ENCODE measurements around the gene LSM14B. TPM values are rescaled to one million over a fixed set of nuclear protein-coding genes. Genes with fewer than 3 reads are reported as not detected.

The LSM14B gene
- total and polyA plus RNA-seq, 3 donors from 2014 or later = 91.0 to 137 (median 116) TPM

DNA sequence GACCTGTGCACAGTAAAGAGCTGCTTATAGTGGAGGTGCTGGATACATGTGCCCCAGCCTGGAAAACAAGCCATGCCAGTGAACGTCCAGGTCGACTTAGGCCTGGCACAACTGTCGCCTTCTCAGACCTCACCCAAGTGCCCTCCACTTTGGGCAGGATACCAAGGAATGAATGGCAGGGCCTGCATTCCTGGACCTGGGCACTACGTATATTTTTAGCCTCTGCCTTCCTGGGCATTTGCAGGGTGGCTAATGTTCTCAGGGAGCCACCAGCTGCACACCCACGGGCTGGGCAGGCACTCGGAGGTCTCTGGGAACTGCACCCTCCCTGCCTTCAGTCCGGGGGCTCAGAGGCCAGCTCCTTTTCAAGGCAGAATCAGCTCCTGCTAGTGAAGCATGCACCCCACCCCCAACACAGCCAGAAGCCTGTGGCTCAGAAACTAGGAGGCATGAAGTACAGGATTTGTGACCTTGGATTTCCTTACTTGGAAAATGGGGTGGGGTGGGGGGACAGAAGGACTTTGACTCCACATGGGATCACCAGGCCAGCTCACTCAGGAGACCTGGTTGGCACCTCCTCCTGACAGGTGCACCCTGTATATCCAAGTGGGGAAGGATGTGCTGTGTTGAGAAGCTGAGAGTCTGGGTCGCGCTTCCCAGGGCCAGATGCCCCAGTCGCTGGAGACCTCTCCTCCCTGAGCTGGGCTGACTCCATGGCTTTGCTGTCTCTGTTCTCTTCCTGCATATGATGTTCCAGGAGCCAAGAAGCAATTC is 2.5 kb upstream of the LSM14B start:
- H3K36me3 ChIP-seq (ENCODE audit: low read depth, missing control alignments) = no peaks in the 10 kb centered on the region
- 58 to 89% methylated on average over 4 to 10 of the region's 10 CpGs for WGBS, 2 donors
- TF ChIP-seq, protein P1, sequence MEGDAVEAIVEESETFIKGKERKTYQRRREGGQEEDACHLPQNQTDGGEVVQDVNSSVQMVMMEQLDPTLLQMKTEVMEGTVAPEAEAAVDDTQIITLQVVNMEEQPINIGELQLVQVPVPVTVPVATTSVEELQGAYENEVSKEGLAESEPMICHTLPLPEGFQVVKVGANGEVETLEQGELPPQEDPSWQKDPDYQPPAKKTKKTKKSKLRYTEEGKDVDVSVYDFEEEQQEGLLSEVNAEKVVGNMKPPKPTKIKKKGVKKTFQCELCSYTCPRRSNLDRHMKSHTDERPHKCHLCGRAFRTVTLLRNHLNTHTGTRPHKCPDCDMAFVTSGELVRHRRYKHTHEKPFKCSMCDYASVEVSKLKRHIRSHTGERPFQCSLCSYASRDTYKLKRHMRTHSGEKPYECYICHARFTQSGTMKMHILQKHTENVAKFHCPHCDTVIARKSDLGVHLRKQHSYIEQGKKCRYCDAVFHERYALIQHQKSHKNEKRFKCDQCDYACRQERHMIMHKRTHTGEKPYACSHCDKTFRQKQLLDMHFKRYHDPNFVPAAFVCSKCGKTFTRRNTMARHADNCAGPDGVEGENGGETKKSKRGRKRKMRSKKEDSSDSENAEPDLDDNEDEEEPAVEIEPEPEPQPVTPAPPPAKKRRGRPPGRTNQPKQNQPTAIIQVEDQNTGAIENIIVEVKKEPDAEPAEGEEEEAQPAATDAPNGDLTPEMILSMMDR (IDR thresholded peaks at IDR 0.05) = no peak
- no peak for TF ChIP-seq POLR2A (IDR thresholded peaks at IDR 0.05)
- intact Hi-C loops (cut with DNase I; ENCODE audit: low total_unique reads) = loop anchor here (5.0 kb wide), 2 partner anchors 52 to 97 kb away; partner anchors contain the start of gene TAF4
- DNase-seq = peak; percentile 26
- H3K27ac ChIP-seq = no peak overlapping the region
- peaks cover 15% of the 10 kb centered on the region for H3K4me1 ChIP-seq
- H3K27me3 ChIP-seq = no peaks in the 10 kb centered on the region
- no peak overlapping the region for H3K4me3 ChIP-seq
- H3K9me3 ChIP-seq = no peaks in the 10 kb centered on the region

DNA sequence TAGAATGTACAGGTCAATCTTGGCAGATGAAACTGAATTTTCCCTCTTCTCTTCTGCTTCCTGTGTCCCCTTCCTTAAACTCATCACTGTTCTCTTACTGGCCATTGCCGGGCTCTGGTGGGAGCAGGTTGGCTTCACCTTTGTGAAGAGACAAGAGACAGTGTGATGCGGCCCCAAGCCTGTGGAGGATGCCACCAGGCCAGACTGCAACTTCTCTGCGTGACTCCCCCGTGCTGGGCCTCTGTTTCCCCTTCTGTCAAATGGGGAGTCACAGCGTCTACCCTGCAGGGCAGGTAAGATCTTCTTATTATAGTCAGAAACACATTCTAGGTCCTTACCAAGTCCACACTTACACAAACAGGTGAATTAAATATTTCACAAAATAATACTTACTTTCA is 1.9 kb upstream of the LSM14B start:
- intact Hi-C loops (cut with DNase I; ENCODE audit: low total_unique reads) = loop anchor here (5.0 kb wide), 2 partner anchors 53 to 98 kb away; partner anchors contain the start of gene TAF4
- TF ChIP-seq, protein P1 (IDR thresholded peaks at IDR 0.05) = no peak
- no peak for TF ChIP-seq POLR2A (IDR thresholded peaks at IDR 0.05)
- DNase-seq = no peak
- H3K36me3 ChIP-seq (ENCODE audit: low read depth, missing control alignments) = no peaks in the 10 kb centered on the region
- 80 to 84% methylated on average over 5 of the region's 5 CpGs for WGBS, 2 donors
- no peak overlapping the region for H3K4me3 ChIP-seq
- no peaks in the 10 kb centered on the region for H3K9me3 ChIP-seq
- peaks cover 15% of the 10 kb centered on the region for H3K4me1 ChIP-seq
- H3K27ac ChIP-seq = no peak overlapping the region
- no peaks in the 10 kb centered on the region for H3K27me3 ChIP-seq

DNA sequence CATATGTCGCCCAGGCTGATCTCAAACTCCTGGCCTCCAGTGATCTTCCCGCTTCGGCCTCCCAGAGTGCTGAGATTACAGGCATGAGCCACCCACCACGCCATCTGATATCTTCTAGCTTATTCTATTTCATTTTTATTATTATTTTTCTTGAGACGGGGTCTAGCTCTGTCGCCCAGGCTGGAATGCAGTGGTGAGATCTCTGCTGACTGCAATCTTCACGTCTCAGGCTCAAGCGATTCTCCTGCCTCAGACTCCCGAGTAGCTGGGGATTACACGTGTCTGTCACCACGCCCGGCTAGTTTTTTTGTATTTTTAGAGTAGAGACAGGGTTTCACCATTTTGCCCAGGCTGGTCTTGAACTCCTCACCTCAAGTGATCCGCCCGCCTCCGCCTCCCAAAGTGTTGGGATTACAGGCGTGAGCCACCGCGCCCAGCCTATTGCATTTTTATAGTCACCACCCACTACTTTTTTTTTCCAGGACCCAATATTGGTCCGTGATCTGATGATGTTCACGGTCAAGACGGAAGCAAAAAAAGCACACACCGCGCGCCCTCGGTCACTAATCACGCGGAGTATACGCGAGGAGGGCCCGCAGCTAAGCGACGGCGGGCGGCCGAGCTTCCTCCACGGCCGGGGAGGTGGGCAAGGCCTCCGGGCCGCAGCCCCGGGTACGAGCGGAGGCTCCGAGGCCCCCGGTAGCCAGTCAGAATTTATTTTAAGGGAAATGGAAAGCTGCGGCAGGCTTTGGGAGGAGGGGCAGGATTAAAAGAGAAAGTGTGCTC is 1.1 kb upstream of the LSM14B start:
- 14 to 16% methylated on average over 43 to 45 of the region's 45 CpGs for WGBS, 2 donors

DNA sequence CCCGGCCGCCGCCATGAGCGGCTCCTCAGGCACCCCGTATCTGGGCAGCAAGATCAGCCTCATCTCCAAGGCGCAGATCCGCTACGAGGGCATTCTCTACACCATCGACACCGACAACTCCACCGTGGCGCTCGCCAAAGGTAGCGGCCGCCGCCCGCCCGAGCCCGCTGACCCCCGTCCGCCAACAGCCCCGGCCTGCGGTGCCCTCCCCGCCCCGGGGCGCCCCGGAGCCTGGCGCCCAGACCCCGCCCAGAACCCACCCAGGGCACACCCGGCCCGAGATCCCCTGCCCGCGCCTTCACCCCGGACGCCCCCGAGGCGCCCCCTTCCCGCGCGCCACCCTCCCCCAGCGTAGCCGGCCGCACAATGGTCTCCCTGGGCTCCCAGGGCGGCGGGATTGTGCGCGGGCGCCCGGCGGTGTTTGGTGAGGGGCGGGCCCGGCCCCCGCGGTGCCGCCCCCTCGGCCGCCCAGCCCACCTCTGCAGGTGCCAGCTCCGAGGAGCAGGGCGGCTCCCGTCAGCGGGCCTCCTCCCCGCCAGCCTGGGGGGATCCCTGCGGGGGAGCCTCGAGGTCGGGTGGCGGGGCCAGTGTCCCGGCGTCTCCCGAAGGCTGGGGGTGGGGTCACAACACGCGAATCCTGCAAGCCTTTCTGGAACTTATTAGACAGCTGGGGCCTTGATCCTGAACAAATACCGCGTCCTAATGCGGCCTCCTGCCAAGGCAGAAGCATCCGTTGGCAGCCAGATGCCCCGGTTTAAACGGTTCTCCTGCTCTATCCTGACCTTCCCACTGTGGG is 577 bp downstream of the LSM14B start:
- H3K27me3 ChIP-seq = no peaks in the 10 kb centered on the region
- peak overlapping the region; percentile 81 to 90 for H3K4me3 ChIP-seq
- no peaks in the 10 kb centered on the region for H3K36me3 ChIP-seq (ENCODE audit: low read depth, missing control alignments)
- H3K4me1 ChIP-seq = peaks cover 15% of the 10 kb centered on the region
- WGBS, 2 donors = 0% methylated on average over 34 of the region's 77 CpGs; no CpG with 5 or more reads in 1 of the 2 donors
- H3K27ac ChIP-seq = peak overlapping the region; percentile 70 to 97
- intact Hi-C loops (cut with DNase I; ENCODE audit: low total_unique reads) = loop anchor here (5.0 kb wide), 2 partner anchors 56 to 101 kb away; partner anchors contain the start of gene TAF4
- no peaks in the 10 kb centered on the region for H3K9me3 ChIP-seq
- TF ChIP-seq, protein P1 (IDR thresholded peaks at IDR 0.05) = no peak
- TF ChIP-seq POLR2A (IDR thresholded peaks at IDR 0.05) = no peak
- DNase-seq = peak; percentile 56

More for the DNA sequence above, 1.1 kb upstream of the LSM14B start:
- peak overlapping the region; percentile 83 to 90 for H3K4me3 ChIP-seq
- H3K27ac ChIP-seq = peak overlapping the region; percentile 96 to 97
- no peaks in the 10 kb centered on the region for H3K27me3 ChIP-seq
- H3K4me1 ChIP-seq = peaks cover 15% of the 10 kb centered on the region
- peak; percentile 41 for DNase-seq
- intact Hi-C loops (cut with DNase I; ENCODE audit: low total_unique reads) = loop anchor here (5.0 kb wide), 2 partner anchors 54 to 99 kb away; partner anchors contain the start of gene TAF4
- H3K36me3 ChIP-seq (ENCODE audit: low read depth, missing control alignments) = no peaks in the 10 kb centered on the region
- TF ChIP-seq, protein P1 (IDR thresholded peaks at IDR 0.05) = no peak
- no peak for TF ChIP-seq POLR2A (IDR thresholded peaks at IDR 0.05)
- H3K9me3 ChIP-seq = no peaks in the 10 kb centered on the region

All from testis (tissue), 3 donors.